Neural cell (in vitro differentiated cells): ENCODE results near the gene RFX8. TPM values are rescaled to one million over a fixed set of nuclear protein-coding genes. Genes with fewer than 3 reads are reported as not detected.

Experiments
- H2AFZ ChIP-seq: fragments of 200-600, 300-800 bp; sonication (generic), shearing (Covaris generic); 2 replicates; pipeline ENCODE4 v1.6.0; 2014; ENCODE audit warnings: low read depth, mild to moderate bottlenecking, antibody characterized with exemption, low read length, moderate library complexity
- H3F3A ChIP-seq: fragments of 200-600 bp; shearing (Covaris generic); 2 replicates; pipeline ENCODE4 v1.6.1; 2016; ENCODE audit warnings: mild to moderate bottlenecking, moderate library complexity, mixed read lengths, antibody characterized with exemption, low read length; ENCODE audit not compliant: insufficient read depth, poor library complexity, severe bottlenecking
- H3K27ac ChIP-seq: fragments of 200-600, 300-800 bp; sonication (generic), shearing (Covaris generic); 2 replicates; pipeline ENCODE4 v1.5.1; 2014; ENCODE audit warnings: mild to moderate bottlenecking, low read length, moderate library complexity
- H3K27me3 ChIP-seq: fragments of 300-800, 200-600 bp; sonication (generic), shearing (Covaris generic); 2 replicates; pipeline ENCODE4 v1.6.0; 2014; ENCODE audit warnings: mild to moderate bottlenecking, low read depth, low read length, moderate library complexity; ENCODE audit not compliant: insufficient read depth
- H3K36me3 ChIP-seq: fragments of 300-800, 200-600 bp; sonication (generic), shearing (Covaris generic); 2 replicates; pipeline ENCODE4 v1.5.1; 2014; ENCODE audit warnings: mild to moderate bottlenecking, antibody characterized with exemption, low read length, moderate library complexity; ENCODE audit not compliant: insufficient read depth
- H3K4me2 ChIP-seq: fragments of 300-800, 200-600 bp; sonication (generic), shearing (Covaris generic); 2 replicates; pipeline ENCODE4 v1.6.0; 2014; ENCODE audit warnings: mild to moderate bottlenecking, low read length
- H3K4me3 ChIP-seq: fragments of 300-800, 200-600 bp; sonication (generic), shearing (Covaris generic); 2 replicates; pipeline ENCODE4 v1.5.1; 2014; ENCODE audit warnings: mild to moderate bottlenecking, low read length, moderate library complexity
- H3K79me2 ChIP-seq: fragments of 200-600 bp; shearing (Covaris generic); replicated peaks from 2 replicates; pipeline ENCODE4 v1.6.0; 2014; ENCODE audit warnings: mild to moderate bottlenecking, low read length, moderate library complexity; ENCODE audit not compliant: insufficient read depth
- H3K9ac ChIP-seq: fragments of 300-800, 200-600 bp; sonication (generic), shearing (Covaris generic); 2 replicates; pipeline ENCODE4 v1.6.1; 2016; ENCODE audit warnings: mild to moderate bottlenecking, low read length, mixed read lengths
- H3K9me2 ChIP-seq: fragments of 200-600 bp; shearing (Covaris generic); 2 replicates; pipeline ENCODE4 v1.6.1; 2016; ENCODE audit warnings: mild to moderate bottlenecking, low read length, mixed read lengths; ENCODE audit not compliant: insufficient read depth
- H3K9me3 ChIP-seq: fragments of 200-600, 300-800 bp; sonication (generic), shearing (Covaris generic); 2 replicates; pipeline ENCODE4 v1.6.1; 2016; ENCODE audit warnings: mild to moderate bottlenecking, mixed run types, low read length, moderate library complexity, mixed read lengths
- H4K20me1 ChIP-seq: fragments of 200-600 bp; shearing (Covaris generic); 2 replicates; pipeline ENCODE4 v1.6.1; 2016; ENCODE audit warnings: mild to moderate bottlenecking, mixed run types; ENCODE audit not compliant: insufficient read depth
- CTCF ChIP-seq: fragments of 450-650 bp; IDR thresholded peaks from 2 replicates; pipeline ENCODE4 v1.5.1; 2014; ENCODE audit warnings: antibody characterized with exemption, mild to moderate bottlenecking, moderate library complexity; ENCODE audit not compliant: poor library complexity, severe bottlenecking
- EP300 ChIP-seq: fragments of 450-650 bp; conservative IDR thresholded peaks from 2 replicates; pipeline ENCODE4 v1.6.1; 2014; ENCODE audit warnings: antibody characterized with exemption, mild to moderate bottlenecking, moderate library complexity; ENCODE audit not compliant: poor library complexity, severe bottlenecking
- EZH2 ChIP-seq: fragments of 200-600, 300-800 bp; shearing (Covaris generic), sonication (generic); IDR thresholded peaks from 2 replicates; pipeline ENCODE4 v1.6.1; 2014; ENCODE audit warnings: antibody characterized with exemption, low read length, borderline replicate concordance, mild to moderate bottlenecking; ENCODE audit not compliant: insufficient read depth, poor library complexity, severe bottlenecking
- MXI1 ChIP-seq: fragments of 450-650 bp; conservative IDR thresholded peaks from 2 replicates; pipeline ENCODE4 v1.6.1; 2014; ENCODE audit warnings: antibody characterized with exemption, mild to moderate bottlenecking; ENCODE audit not compliant: poor library complexity, severe bottlenecking
- POLR2AphosphoS5 ChIP-seq: IDR thresholded peaks from 2 replicates; pipeline ENCODE4 v1.6.1; 2012
- RAD21 ChIP-seq: fragments of 450-650 bp; conservative IDR thresholded peaks from 2 replicates; pipeline ENCODE4 v1.6.1; 2014; ENCODE audit warnings: antibody characterized with exemption, mild to moderate bottlenecking, moderate library complexity
- REST ChIP-seq: IDR thresholded peaks from 2 replicates; pipeline ENCODE4 v1.6.1; 2012; ENCODE audit warnings: borderline replicate concordance
- SMC3 ChIP-seq: fragments of 450-650 bp; conservative IDR thresholded peaks from 2 replicates; pipeline ENCODE4 v1.6.1; 2014; ENCODE audit warnings: antibody characterized with exemption, mild to moderate bottlenecking, moderate library complexity; ENCODE audit not compliant: poor library complexity
- TAF1 ChIP-seq: IDR thresholded peaks from 2 replicates; pipeline ENCODE4 v1.6.1; 2012; ENCODE audit warnings: low read depth
- polyA plus RNA-seq: library from polyadenylated mRNA; depleted of rRNA; stranded (reverse); fragments of >200 nt; gene quantifications from 2 replicates; pipeline ENCODE4 v1.2.3, GENCODE V29; 2014

Gene RFX8
- polyA plus RNA-seq, 1 donor from 2014 or later, result not detected

DNA sequence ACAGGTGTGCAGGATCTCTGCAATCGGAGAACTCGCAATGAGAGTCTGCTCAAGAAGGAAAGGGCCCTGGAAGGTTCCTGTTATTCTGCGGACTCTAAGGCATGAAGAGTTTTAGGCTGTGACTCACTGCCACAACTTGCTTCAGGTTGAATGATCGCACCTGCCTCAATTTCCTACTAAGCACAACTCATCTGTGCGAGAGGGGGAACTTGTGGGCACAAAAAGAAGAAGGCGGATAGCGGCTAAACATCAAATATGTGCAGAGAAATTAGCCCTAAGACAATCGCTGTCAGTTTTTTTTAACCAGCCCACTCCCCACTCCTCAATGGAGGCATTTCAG is 73.6 kb downstream of the RFX8 start:
- H2AFZ ChIP-seq, result no peak overlapping the region
- no peak for TF ChIP-seq MXI1
- no peak for TF ChIP-seq SMC3
- TF ChIP-seq TAF1, result no peak
- no peak for TF ChIP-seq RAD21
- TF ChIP-seq EZH2, result no peak
- no peak for TF ChIP-seq EP300
- TF ChIP-seq CTCF, result no peak
- TF ChIP-seq POLR2AphosphoS5, result no peak
- TF ChIP-seq REST, result no peak
- no peaks in the 10 kb centered on the region for H3K79me2 ChIP-seq
- no peaks in the 10 kb centered on the region for H4K20me1 ChIP-seq
- H3F3A ChIP-seq, result no peaks in the 10 kb centered on the region
- no peak overlapping the region for H3K4me2 ChIP-seq
- H3K36me3 ChIP-seq, result no peaks in the 10 kb centered on the region
- no peak overlapping the region for H3K4me3 ChIP-seq
- no peak overlapping the region for H3K9ac ChIP-seq
- H3K27ac ChIP-seq, result no peak overlapping the region
- no peaks in the 10 kb centered on the region for H3K27me3 ChIP-seq
- no peaks in the 10 kb centered on the region for H3K9me2 ChIP-seq
- H3K9me3 ChIP-seq, result no peaks in the 10 kb centered on the region

DNA sequence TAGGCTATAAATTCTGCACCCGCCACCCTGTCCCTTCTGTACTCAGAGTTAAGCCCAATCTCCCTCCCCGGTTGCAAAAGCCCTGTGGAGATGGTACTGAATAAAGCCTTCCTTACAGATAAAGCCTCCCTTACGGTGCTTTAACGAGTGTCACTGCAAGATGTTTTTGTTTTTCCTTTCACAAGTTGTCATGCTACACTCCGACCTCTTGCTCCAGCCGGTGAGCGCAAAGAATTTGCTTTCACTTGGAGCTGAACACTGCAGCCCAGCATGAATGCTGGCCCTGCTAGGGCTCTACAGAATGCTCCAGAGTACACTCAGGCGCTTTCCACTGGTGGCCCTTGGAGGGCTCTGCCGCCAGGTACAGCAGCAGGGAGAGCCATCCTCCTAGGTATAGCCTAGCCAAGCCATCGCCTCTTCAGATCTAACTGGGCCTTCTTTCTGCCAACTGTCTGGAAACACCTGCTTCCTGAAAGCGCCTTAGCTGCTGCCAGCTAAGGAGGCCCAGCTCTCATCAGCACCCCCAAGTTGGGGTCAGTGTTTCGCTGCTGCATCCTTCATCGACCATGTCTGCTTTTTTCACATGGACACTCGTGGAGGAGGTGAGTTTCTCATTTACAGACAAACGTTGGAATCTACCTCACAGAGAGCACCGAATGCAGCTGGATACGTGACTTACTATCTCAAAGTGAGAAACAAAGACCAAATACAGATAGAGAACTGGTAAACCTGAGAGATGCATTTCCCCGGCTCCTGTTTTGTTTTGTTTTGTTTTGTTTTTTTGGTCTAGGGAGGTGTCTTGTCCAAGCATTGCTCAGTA is 74.2 kb downstream of the RFX8 start:
- H3K9ac ChIP-seq, result no peak overlapping the region
- no peak overlapping the region for H3K4me2 ChIP-seq
- no peaks in the 10 kb centered on the region for H4K20me1 ChIP-seq
- H2AFZ ChIP-seq, result no peak overlapping the region
- no peak overlapping the region for H3K4me3 ChIP-seq
- no peak for TF ChIP-seq REST
- TF ChIP-seq TAF1, result no peak
- TF ChIP-seq RAD21, result no peak
- no peak for TF ChIP-seq EZH2
- TF ChIP-seq MXI1, result no peak
- no peak for TF ChIP-seq CTCF
- no peak for TF ChIP-seq POLR2AphosphoS5
- TF ChIP-seq EP300, result no peak
- no peak for TF ChIP-seq SMC3
- H3K27me3 ChIP-seq, result no peaks in the 10 kb centered on the region
- H3K36me3 ChIP-seq, result no peaks in the 10 kb centered on the region
- H3K27ac ChIP-seq, result no peak overlapping the region
- no peaks in the 10 kb centered on the region for H3F3A ChIP-seq
- H3K79me2 ChIP-seq, result no peaks in the 10 kb centered on the region
- H3K9me3 ChIP-seq, result no peaks in the 10 kb centered on the region
- H3K9me2 ChIP-seq, result no peaks in the 10 kb centered on the region
